MM.1S (cell line): ENCODE data around the gene TMEM175.

ENCODE experiments used
- DNase-seq: peaks from one replicate; pipeline ENCODE4 v3.0.0-alpha.2; 2015
- H2AFZ ChIP-seq: fragments of 300-600 bp; sonication (generic); 2 replicates; pipeline ENCODE4 v1.6.0; 2016; ENCODE audit warnings: antibody characterized with exemption, low read length
- H3F3A ChIP-seq: fragments of 300-600 bp; sonication (generic); 2 replicates; pipeline ENCODE4 v1.6.1; 2016; ENCODE audit warnings: mild to moderate bottlenecking, antibody characterized with exemption, low read length, moderate library complexity, mixed read lengths; ENCODE audit not compliant: insufficient read depth
- H3K27ac ChIP-seq: fragments of 300-600 bp; sonication (generic); 2 replicates; pipeline ENCODE4 v1.5.1; 2016; ENCODE audit warnings: mild to moderate bottlenecking, low read length
- H3K27me3 ChIP-seq: fragments of 300-600 bp; sonication (generic); replicated peaks from 2 replicates; pipeline ENCODE4 v1.6.0; 2016; ENCODE audit warnings: low read length; ENCODE audit not compliant: insufficient read depth
- H3K36me3 ChIP-seq: fragments of 300-600 bp; sonication (generic); replicated peaks from 2 replicates; pipeline ENCODE4 v1.6.1; 2016; ENCODE audit warnings: mild to moderate bottlenecking, low read length, mixed read lengths; ENCODE audit not compliant: insufficient read depth
- H3K4me1 ChIP-seq: fragments of 300-600 bp; sonication (generic); 2 replicates; pipeline ENCODE4 v1.6.1; 2016; ENCODE audit warnings: low read length, mixed read lengths
- H3K4me2 ChIP-seq: fragments of 300-600 bp; sonication (generic); 2 replicates; pipeline ENCODE4 v1.6.0; 2016; ENCODE audit warnings: low read depth, low read length
- H3K4me3 ChIP-seq: fragments of 300-600 bp; sonication (generic); 2 replicates; pipeline ENCODE4 v1.5.1; 2016; ENCODE audit warnings: low read length, mixed read lengths
- H3K79me2 ChIP-seq: fragments of 300-600 bp; sonication (generic); 2 replicates; pipeline ENCODE4 v1.6.1; 2016; ENCODE audit warnings: mixed run types, low read length, mixed read lengths
- H3K9ac ChIP-seq: fragments of 300-600 bp; sonication (generic); 2 replicates; pipeline ENCODE4 v1.6.1; 2016; ENCODE audit warnings: low read length, mixed read lengths
- H3K9me2 ChIP-seq: fragments of 300-600 bp; sonication (generic); replicated peaks from 2 replicates; pipeline ENCODE4 v1.6.1; 2016; ENCODE audit warnings: mild to moderate bottlenecking, low read length, mixed read lengths; ENCODE audit not compliant: insufficient read depth
- H3K9me3 ChIP-seq: fragments of 300-600 bp; sonication (generic); replicated peaks from 2 replicates; pipeline ENCODE4 v1.6.1; 2016; ENCODE audit warnings: mild to moderate bottlenecking, low read length, mixed read lengths; ENCODE audit not compliant: insufficient read depth
- H4K20me1 ChIP-seq: fragments of 300-600 bp; sonication (generic); 2 replicates; pipeline ENCODE4 v1.6.1; 2016; ENCODE audit warnings: mild to moderate bottlenecking, low read length, moderate library complexity, mixed read lengths; ENCODE audit not compliant: insufficient read depth
- EZH2 ChIP-seq: fragments of 300-600 bp; sonication (generic); optimal IDR thresholded peaks from 2 replicates; pipeline ENCODE3; 2017; ENCODE audit warnings: low read depth, mild to moderate bottlenecking, antibody characterized with exemption, low read length, mixed read lengths
- EZH2phosphoT487 ChIP-seq: fragments of 300-600 bp; sonication (generic); IDR thresholded peaks from 2 replicates; pipeline ENCODE4 v1.6.1; 2018; ENCODE audit warnings: antibody characterized with exemption, low read length
- TF ChIP-seq, protein P1 (sequence below): fragments of 300-600 bp; sonication (generic); IDR thresholded peaks from 2 replicates; pipeline ENCODE4 v1.5.1; 2016; ENCODE audit warnings: antibody characterized with exemption, low read length, mixed read lengths

The TMEM175 gene

DNA sequence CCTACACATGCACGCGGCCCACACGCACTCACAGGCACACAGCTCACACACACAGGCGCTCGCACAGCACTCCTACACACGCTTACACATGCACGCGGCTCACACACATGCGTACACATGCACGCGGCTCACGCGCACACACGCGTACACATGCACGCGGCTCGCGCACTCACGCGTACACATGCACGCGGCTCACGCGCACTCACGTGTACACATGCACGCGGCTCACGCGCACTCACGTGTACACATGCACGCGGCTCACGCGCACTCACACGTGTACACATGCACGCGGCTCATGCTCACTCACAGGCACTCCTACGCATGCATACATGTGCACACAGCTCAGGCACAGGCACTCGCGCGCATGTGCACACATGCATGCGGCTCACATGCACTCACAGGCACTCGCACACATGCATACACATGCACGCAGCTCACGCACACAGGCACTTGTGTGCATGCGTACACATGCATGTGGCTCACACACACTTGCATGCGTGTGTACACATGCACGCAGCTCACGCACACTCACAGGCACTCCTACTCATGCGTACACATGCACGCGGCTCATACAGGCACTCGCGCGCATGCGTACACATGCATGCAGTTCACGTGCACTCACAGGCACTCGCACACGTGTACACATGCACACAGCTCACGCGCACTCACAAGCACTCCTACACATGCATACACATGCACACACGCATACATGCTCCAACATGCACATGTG, 45.1 kb upstream of the TMEM175 start:
- no peak overlapping the region for H3K9ac ChIP-seq
- H3K4me2 ChIP-seq, result no peak overlapping the region
- no peaks in the 10 kb centered on the region for H3F3A ChIP-seq
- no peaks in the 10 kb centered on the region for H3K4me1 ChIP-seq
- TF ChIP-seq, protein P1, sequence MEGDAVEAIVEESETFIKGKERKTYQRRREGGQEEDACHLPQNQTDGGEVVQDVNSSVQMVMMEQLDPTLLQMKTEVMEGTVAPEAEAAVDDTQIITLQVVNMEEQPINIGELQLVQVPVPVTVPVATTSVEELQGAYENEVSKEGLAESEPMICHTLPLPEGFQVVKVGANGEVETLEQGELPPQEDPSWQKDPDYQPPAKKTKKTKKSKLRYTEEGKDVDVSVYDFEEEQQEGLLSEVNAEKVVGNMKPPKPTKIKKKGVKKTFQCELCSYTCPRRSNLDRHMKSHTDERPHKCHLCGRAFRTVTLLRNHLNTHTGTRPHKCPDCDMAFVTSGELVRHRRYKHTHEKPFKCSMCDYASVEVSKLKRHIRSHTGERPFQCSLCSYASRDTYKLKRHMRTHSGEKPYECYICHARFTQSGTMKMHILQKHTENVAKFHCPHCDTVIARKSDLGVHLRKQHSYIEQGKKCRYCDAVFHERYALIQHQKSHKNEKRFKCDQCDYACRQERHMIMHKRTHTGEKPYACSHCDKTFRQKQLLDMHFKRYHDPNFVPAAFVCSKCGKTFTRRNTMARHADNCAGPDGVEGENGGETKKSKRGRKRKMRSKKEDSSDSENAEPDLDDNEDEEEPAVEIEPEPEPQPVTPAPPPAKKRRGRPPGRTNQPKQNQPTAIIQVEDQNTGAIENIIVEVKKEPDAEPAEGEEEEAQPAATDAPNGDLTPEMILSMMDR, result no peak
- TF ChIP-seq EZH2phosphoT487 (no peak), EZH2 (no peak)
- no peaks in the 10 kb centered on the region for H3K9me2 ChIP-seq
- no peaks in the 10 kb centered on the region for H3K27me3 ChIP-seq
- no peaks in the 10 kb centered on the region; the same call in 1 of the 2 replicates for H3K36me3 ChIP-seq
- DNase-seq, result no peak
- no peak overlapping the region for H3K4me3 ChIP-seq
- H2AFZ ChIP-seq, result no peak overlapping the region
- H3K79me2 ChIP-seq, result no peaks in the 10 kb centered on the region
- no peaks in the 10 kb centered on the region for H3K9me3 ChIP-seq
- H4K20me1 ChIP-seq, result no peaks in the 10 kb centered on the region
- H3K27ac ChIP-seq, result no peak overlapping the region

DNA sequence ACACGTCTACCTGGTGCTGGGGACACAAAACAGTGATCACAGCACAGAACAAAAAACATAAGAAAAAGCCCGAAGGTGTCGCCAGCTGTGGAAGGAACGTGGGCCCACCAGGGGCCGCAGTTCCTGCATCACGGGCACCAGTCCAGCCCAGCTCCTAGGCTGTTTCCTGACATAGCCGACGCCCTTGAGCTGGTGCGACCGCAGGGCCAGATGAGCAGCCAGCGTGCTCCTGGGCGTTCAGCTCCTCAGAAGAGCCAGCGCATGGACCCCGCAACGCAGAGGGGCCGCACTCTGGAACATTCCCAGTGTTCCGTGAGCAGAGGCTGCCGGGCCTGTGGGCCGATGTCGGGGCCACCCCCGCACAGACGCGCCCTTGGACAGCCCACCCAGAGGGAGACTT, 44.2 kb upstream of the TMEM175 start:
- Histone ChIP-seq H3K79me2 (no peaks in the 10 kb centered on the region), H2AFZ (no peak overlapping the region), H3K27me3 (no peaks in the 10 kb centered on the region), H3K4me1 (no peaks in the 10 kb centered on the region), H3K27ac (no peak overlapping the region), H3K4me3 (no peak overlapping the region), H3F3A (no peaks in the 10 kb centered on the region), H3K9ac (no peak overlapping the region), H3K4me2 (no peak overlapping the region), H3K9me3 (no peaks in the 10 kb centered on the region), H3K9me2 (no peaks in the 10 kb centered on the region), H4K20me1 (no peaks in the 10 kb centered on the region), H3K36me3 (peaks cover 4% of the 10 kb centered on the region; the same call in 1 of the 2 replicates)
- TF ChIP-seq, protein P1, result no peak
- TF ChIP-seq EZH2, result no peak
- TF ChIP-seq EZH2phosphoT487, result no peak
- no peak for DNase-seq

DNA sequence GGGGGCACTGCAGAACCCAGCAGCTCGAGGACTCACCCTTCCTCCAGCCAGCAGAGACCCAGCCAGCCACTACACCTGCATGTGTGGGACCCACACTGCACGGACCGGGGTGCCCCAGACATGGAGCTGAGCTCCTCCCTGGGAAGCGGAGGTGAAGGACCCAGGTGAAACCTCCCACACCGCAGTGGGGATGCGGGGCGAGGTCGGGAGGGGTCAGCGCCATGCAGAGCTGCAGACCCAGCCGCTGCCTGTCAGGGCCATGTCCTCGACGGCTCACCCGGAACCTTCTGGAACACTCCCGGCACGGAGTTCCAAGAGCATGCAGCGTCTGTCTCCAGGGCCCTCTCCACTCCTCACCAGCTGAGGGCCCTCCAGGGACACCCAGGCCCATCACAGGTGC, 42.7 kb upstream of the TMEM175 start:
- Histone ChIP-seq H3K4me3 (no peak overlapping the region), H3K9me2 (no peaks in the 10 kb centered on the region), H3K27ac (no peak overlapping the region), H3K4me2 (no peak overlapping the region), H4K20me1 (no peaks in the 10 kb centered on the region), H3K36me3 (peaks cover 6% of the 10 kb centered on the region; the same call in 1 of the 2 replicates), H2AFZ (no peak overlapping the region), H3F3A (no peaks in the 10 kb centered on the region), H3K79me2 (no peaks in the 10 kb centered on the region), H3K4me1 (no peaks in the 10 kb centered on the region), H3K9ac (no peak overlapping the region), H3K27me3 (no peaks in the 10 kb centered on the region), H3K9me3 (no peaks in the 10 kb centered on the region)
- TF ChIP-seq EZH2phosphoT487, result no peak
- TF ChIP-seq EZH2, result no peak
- TF ChIP-seq, protein P1, result no peak
- no peak for DNase-seq
